GM19328 (cell line): ENCODE data around the gene OLIG1.

Source experiments
- ATAC-seq: cut with Tn5 transposase; IDR thresholded peaks from one replicate; pipeline ENCODE4 v1.9.1; 2021; ENCODE audit warnings: mild to moderate bottlenecking, moderate library complexity; ENCODE audit not compliant: unreplicated experiment

OLIG1 gene, protein sequence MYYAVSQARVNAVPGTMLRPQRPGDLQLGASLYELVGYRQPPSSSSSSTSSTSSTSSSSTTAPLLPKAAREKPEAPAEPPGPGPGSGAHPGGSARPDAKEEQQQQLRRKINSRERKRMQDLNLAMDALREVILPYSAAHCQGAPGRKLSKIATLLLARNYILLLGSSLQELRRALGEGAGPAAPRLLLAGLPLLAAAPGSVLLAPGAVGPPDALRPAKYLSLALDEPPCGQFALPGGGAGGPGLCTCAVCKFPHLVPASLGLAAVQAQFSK

GRCh38 chr21:33069994-33070743, at the start of gene OLIG1:
TSS of gene OLIG1 (plus strand) at chr21:33070141. CDS start at chr21:33070247, 106 bp downstream.
- ATAC-seq = no peak

GRCh38 chr21:33020558-33021100, 49.3 kb upstream of the OLIG1 start:
- no peak for ATAC-seq

DNA sequence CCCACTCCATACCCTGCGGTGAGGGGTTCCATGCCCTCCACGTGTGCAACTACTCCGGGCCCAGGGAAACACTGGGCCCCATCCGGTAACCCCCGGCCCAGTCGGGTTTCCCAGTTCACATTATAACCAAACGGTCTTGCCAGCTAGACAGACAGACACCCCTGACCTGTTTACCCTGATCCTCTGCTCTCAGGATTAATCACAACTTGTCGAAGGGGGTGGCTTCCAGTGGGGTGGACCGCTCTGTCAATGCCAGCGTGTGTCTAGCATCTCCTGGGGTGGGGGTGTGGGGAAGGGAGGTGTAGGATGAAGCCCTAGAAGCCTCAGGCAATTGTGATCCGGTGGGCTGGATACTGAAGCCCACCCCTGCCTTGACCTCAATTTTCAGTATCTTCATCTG, 48.8 kb upstream of the OLIG1 start:
- no peak for ATAC-seq

- ATAC-seq = no peak
These were observed 48.3 kb upstream of the OLIG1 start for GRCh38 chr21:33021667-33022066.

- no peak for ATAC-seq
These were observed 47.5 kb upstream of the OLIG1 start for GRCh38 chr21:33022489-33022827.

DNA sequence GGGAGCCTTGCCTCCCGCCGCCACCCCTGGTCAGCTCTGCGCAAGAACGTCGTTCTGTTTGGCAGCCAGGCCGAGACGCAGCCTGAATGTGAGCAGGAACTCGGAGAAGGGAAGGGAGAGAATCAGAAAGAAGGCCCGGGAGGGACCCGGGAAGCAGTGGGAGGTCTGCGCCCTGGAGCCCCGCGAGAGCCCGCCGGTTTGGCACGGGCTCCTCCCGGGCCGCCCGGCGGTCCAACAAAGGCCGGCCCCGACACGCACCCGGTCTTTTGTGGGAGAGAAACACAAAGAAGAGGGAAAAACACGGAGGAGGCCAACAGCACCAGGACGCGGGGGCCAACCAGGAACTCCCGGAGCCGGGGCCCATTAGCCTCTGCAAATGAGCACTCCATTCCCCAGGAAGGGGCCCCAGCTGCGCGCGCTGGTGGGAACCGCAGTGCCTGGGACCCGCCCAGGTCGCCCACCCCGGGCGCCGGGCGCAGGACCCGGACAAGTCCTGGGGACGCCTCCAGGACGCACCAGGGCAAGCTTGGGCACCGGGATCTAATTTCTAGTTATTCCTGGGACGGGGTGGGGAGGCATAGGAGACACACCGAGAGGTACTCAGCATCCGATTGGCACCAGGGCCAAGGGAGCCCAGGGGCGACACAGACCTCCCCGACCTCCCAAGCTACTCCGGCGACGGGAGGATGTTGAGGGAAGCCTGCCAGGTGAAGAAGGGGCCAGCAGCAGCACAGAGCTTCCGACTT, 46.9 kb upstream of the OLIG1 start:
- ATAC-seq = no peak

DNA sequence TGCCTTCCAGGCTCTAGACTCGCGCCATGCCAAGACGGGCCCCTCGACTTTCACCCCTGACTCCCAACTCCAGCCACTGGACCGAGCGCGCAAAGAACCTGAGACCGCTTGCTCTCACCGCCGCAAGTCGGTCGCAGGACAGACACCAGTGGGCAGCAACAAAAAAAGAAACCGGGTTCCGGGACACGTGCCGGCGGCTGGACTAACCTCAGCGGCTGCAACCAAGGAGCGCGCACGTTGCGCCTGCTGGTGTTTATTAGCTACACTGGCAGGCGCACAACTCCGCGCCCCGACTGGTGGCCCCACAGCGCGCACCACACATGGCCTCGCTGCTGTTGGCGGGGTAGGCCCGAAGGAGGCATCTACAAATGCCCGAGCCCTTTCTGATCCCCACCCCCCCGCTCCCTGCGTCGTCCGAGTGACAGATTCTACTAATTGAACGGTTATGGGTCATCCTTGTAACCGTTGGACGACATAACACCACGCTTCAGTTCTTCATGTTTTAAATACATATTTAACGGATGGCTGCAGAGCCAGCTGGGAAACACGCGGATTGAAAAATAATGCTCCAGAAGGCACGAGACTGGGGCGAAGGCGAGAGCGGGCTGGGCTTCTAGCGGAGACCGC, 46.3 kb upstream of the OLIG1 start:
- ATAC-seq = no peak

DNA sequence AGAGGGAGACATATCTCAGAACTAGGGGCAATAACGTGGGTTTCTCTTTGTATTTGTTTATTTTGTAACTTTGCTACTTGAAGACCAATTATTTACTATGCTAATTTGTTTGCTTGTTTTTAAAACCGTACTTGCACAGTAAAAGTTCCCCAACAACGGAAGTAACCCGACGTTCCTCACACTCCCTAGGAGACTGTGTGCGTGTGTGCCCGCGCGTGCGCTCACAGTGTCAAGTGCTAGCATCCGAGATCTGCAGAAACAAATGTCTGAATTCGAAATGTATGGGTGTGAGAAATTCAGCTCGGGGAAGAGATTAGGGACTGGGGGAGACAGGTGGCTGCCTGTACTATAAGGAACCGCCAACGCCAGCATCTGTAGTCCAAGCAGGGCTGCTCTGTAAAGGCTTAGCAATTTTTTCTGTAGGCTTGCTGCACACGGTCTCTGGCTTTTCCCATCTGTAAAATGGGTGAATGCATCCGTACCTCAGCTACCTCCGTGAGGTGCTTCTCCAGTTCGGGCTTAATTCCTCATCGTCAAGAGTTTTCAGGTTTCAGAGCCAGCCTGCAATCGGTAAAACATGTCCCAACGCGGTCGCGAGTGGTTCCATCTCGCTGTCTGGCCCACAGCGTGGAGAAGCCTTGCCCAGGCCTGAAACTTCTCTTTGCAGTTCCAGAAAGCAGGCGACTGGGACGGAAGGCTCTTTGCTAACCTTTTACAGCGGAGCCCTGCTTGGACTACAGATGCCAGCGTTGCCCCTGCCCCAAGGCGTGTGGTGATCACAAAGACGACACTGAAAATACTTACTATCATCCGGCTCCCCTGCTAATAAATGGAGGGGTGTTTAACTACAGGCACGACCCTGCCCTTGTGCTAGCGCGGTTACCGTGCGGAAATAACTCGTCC, 45.5 kb upstream of the OLIG1 start:
- ATAC-seq = no peak

DNA sequence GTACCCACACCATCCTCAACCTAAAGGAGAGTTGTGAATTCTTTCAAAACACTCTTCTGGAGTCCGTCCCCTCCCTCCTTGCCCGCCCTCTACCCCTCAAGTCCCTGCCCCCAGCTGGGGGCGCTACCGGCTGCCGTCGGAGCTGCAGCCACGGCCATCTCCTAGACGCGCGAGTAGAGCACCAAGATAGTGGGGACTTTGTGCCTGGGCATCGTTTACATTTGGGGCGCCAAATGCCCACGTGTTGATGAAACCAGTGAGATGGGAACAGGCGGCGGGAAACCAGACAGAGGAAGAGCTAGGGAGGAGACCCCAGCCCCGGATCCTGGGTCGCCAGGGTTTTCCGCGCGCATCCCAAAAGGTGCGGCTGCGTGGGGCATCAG, 44.8 kb upstream of the OLIG1 start:
- no peak for ATAC-seq

DNA sequence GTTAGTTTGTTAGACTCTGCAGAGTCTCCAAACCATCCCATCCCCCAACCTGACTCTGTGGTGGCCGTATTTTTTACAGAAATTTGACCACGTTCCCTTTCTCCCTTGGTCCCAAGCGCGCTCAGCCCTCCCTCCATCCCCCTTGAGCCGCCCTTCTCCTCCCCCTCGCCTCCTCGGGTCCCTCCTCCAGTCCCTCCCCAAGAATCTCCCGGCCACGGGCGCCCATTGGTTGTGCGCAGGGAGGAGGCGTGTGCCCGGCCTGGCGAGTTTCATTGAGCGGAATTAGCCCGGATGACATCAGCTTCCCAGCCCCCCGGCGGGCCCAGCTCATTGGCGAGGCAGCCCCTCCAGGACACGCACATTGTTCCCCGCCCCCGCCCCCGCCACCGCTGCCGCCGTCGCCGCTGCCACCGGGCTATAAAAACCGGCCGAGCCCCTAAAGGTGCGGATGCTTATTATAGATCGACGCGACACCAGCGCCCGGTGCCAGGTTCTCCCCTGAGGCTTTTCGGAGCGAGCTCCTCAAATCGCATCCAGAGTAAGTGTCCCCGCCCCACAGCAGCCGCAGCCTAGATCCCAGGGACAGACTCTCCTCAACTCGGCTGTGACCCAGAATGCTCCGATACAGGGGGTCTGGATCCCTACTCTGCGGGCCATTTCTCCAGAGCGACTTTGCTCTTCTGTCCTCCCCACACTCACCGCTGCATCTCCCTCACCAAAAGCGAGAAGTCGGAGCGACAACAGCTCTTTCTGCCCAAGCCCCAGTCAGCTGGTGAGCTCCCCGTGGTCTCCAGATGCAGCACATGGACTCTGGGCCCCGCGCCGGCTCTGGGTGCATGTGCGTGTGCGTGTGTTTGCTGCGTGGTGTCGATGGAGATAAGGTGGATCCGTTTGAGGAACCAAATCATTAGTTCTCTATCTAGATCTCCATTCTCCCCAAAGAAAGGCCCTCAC, 44.2 kb upstream of the OLIG1 start, which contains the start of gene OLIG2:
Gene OLIG2, plus strand, starts transcription at position 447 of the 954 bp plus-strand sequence. CDS start 928 bp downstream, outside the sequence.
- no peak for ATAC-seq

DNA sequence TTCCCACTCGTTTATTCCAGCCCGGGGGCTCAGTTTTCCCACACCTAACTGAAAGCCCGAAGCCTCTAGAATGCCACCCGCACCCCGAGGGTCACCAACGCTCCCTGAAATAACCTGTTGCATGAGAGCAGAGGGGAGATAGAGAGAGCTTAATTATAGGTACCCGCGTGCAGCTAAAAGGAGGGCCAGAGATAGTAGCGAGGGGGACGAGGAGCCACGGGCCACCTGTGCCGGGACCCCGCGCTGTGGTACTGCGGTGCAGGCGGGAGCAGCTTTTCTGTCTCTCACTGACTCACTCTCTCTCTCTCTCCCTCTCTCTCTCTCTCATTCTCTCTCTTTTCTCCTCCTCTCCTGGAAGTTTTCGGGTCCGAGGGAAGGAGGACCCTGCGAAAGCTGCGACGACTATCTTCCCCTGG, 43.5 kb upstream of the OLIG1 start:
- ATAC-seq = no peak

- ATAC-seq = no peak
These were observed 43.0 kb upstream of the OLIG1 start for GRCh38 chr21:33026878-33027400.

DNA sequence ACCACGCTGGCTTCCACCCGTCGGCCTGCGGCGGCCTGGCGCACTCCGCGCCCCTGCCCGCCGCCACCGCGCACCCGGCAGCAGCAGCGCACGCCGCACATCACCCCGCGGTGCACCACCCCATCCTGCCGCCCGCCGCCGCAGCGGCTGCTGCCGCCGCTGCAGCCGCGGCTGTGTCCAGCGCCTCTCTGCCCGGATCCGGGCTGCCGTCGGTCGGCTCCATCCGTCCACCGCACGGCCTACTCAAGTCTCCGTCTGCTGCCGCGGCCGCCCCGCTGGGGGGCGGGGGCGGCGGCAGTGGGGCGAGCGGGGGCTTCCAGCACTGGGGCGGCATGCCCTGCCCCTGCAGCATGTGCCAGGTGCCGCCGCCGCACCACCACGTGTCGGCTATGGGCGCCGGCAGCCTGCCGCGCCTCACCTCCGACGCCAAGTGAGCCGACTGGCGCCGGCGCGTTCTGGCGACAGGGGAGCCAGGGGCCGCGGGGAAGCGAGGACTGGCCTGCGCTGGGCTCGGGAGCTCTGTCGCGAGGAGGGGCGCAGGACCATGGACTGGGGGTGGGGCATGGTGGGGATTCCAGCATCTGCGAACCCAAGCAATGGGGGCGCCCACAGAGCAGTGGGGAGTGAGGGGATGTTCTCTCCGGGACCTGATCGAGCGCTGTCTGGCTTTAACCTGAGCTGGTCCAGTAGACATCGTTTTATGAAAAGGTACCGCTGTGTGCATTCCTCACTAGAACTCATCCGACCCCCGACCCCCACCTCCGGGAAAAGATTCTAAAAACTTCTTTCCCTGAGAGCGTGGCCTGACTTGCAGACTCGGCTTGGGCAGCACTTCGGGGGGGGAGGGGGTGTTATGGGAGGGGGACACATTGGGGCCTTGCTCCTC, 42.3 kb upstream of the OLIG1 start:
- ATAC-seq = no peak

- ATAC-seq = no peak
These were observed 41.7 kb upstream of the OLIG1 start for GRCh38 chr21:33028287-33028670.

DNA sequence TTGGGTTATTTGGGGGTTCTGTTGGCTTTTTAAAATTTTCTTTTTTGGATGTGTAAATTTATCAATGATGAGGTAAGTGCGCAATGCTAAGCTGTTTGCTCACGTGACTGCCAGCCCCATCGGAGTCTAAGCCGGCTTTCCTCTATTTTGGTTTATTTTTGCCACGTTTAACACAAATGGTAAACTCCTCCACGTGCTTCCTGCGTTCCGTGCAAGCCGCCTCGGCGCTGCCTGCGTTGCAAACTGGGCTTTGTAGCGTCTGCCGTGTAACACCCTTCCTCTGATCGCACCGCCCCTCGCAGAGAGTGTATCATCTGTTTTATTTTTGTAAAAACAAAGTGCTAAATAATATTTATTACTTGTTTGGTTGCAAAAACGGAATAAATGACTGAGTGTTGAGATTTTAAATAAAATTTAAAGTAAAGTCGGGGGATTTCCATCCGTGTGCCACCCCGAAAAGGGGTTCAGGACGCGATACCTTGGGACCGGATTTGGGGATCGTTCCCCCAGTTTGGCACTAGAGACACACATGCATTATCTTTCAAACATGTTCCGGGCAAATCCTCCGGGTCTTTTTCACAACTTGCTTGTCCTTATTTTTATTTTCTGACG, 41.1 kb upstream of the OLIG1 start:
- ATAC-seq = no peak

GRCh38 chr21:33029385-33029921, 40.5 kb upstream of the OLIG1 start:
- no peak for ATAC-seq

GRCh38 chr21:33029975-33030461, 39.9 kb upstream of the OLIG1 start:
- ATAC-seq = no peak
